ENCODE results near the gene SEMA3B. TPM values are rescaled to one million over a fixed set of nuclear protein-coding genes. Genes with fewer than 3 reads are reported as not detected.

SEMA3B gene
- polyA plus RNA-seq, 1 donor (not counting 4 experiments of a cell fraction or from before 2014, with no cell fraction given), result 0.58 TPM

DNA sequence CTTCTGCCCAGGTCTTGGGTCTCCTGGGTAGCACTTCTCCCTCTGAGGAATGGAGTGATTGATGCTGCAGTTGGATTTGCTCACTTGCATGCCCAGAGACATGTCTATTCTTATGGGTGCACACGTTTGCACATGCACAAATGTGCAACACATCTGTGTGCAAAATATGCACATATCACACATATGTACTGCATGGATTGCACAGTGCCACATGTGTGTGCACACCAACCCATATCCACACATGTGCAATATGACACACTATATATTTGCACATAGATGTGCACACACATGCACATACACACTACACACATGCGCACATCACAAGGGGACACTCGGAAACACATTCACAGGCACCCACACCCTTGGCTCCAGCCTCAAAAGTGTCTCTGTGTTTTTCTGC, 671 bp upstream of the SEMA3B start:
- peaks cover 7% of the 10 kb centered on the region for H3K27me3 ChIP-seq (ENCODE audit: control insufficient read depth, extremely low read depth, insufficient read depth, low read length)
- H3K36me3 ChIP-seq (ENCODE audit: control insufficient read depth in 2 of 2, extremely low read depth in 1 of 2, insufficient read depth in 2 of 2, low read length in 2 of 2), result no peaks in the 10 kb centered on the region
- H3K4me1 ChIP-seq (ENCODE audit: control insufficient read depth, extremely low read depth, insufficient read depth, low read length), result peaks cover 36% of the 10 kb centered on the region
- DNase-seq (ENCODE audit: low read depth, low spot score), result no peak
- no peak overlapping the region for H3K9ac ChIP-seq (ENCODE audit: control insufficient read depth, extremely low read depth, insufficient read depth, low read length)
- no peak for FAIRE-seq
- no peak overlapping the region for H3K4me2 ChIP-seq (ENCODE audit: control insufficient read depth, extremely low read depth, insufficient read depth, low read depth, low read length)
- peaks cover 2% of the 10 kb centered on the region for H3K9me1 ChIP-seq (ENCODE audit: control insufficient read depth, extremely low read depth, insufficient read depth, low read length)
- TF ChIP-seq, protein P1, sequence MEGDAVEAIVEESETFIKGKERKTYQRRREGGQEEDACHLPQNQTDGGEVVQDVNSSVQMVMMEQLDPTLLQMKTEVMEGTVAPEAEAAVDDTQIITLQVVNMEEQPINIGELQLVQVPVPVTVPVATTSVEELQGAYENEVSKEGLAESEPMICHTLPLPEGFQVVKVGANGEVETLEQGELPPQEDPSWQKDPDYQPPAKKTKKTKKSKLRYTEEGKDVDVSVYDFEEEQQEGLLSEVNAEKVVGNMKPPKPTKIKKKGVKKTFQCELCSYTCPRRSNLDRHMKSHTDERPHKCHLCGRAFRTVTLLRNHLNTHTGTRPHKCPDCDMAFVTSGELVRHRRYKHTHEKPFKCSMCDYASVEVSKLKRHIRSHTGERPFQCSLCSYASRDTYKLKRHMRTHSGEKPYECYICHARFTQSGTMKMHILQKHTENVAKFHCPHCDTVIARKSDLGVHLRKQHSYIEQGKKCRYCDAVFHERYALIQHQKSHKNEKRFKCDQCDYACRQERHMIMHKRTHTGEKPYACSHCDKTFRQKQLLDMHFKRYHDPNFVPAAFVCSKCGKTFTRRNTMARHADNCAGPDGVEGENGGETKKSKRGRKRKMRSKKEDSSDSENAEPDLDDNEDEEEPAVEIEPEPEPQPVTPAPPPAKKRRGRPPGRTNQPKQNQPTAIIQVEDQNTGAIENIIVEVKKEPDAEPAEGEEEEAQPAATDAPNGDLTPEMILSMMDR (optimal IDR thresholded peaks at IDR 0.05 in 1 of 3, IDR thresholded peaks at IDR 0.05 in 1 of 3, conservative IDR thresholded peaks at IDR 0.05 in 1 of 3; ENCODE audit: extremely low read depth in 1 of 3, insufficient read depth in 2 of 3, low read length in 3 of 3), result no peak
- no peak for TF ChIP-seq EZH2 (IDR thresholded peaks at IDR 0.05; ENCODE audit: low read length)
- no peak overlapping the region for H3K4me3 ChIP-seq (ENCODE audit: control insufficient read depth in 2 of 3, extremely low read depth in 1 of 3, insufficient read depth in 2 of 3, low read depth in 1 of 3, low read length in 3 of 3)
- H3K9me3 ChIP-seq (ENCODE audit: control insufficient read depth, low read depth, low read length), result no peaks in the 10 kb centered on the region
- dilution Hi-C loops (cut with MboI; ENCODE audit: extremely low pct_ligation_motif_present, low sequenced_read_pairs), result no loop called here
- H2AFZ ChIP-seq (ENCODE audit: control insufficient read depth, low read length), result no peak overlapping the region
- no peak overlapping the region for H3K27ac ChIP-seq (ENCODE audit: control insufficient read depth, insufficient read depth, low read length)
- H3K79me2 ChIP-seq (ENCODE audit: control insufficient read depth, insufficient read depth, low read length), result no peaks in the 10 kb centered on the region
- H4K20me1 ChIP-seq (ENCODE audit: control insufficient read depth, extremely low read depth, insufficient read depth, low read length), result no peaks in the 10 kb centered on the region

DNA sequence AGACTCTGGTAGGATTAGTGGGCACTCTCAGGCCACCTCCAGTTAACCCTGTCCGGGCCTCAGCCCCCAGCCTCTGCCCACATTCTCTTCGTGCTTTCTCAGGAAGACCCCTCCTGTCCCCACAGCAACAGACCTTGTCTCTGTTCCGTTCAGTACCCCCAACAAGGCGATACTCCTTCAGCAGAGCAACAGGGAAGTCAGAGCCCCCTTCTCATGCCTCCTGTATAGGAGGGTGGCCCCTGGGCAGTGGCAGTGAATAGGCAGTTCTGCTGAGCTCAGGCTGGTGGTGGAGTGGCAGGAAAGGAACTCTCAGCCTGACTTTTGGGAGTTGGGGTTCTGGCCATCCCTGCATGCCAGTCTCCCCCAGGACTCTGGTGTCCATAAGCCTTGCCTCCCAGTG, 513 bp downstream of the SEMA3B start:
- H3K9ac ChIP-seq (ENCODE audit: control insufficient read depth, extremely low read depth, insufficient read depth, low read length), result no peak overlapping the region
- DNase-seq (ENCODE audit: low read depth, low spot score), result no peak
- H3K9me1 ChIP-seq (ENCODE audit: control insufficient read depth, extremely low read depth, insufficient read depth, low read length), result peaks cover 2% of the 10 kb centered on the region
- no peak for FAIRE-seq
- H3K4me2 ChIP-seq (ENCODE audit: control insufficient read depth, extremely low read depth, insufficient read depth, low read depth, low read length), result peak overlapping the region; percentile 59
- dilution Hi-C loops (cut with MboI; ENCODE audit: extremely low pct_ligation_motif_present, low sequenced_read_pairs), result no loop called here
- TF ChIP-seq, protein P1 (optimal IDR thresholded peaks at IDR 0.05 in 1 of 3, IDR thresholded peaks at IDR 0.05 in 1 of 3, conservative IDR thresholded peaks at IDR 0.05 in 1 of 3; ENCODE audit: extremely low read depth in 1 of 3, insufficient read depth in 2 of 3, low read length in 3 of 3), result no peak
- TF ChIP-seq EZH2 (IDR thresholded peaks at IDR 0.05; ENCODE audit: low read length), result no peak
- H3K4me3 ChIP-seq (ENCODE audit: control insufficient read depth in 2 of 3, extremely low read depth in 1 of 3, insufficient read depth in 2 of 3, low read depth in 1 of 3, low read length in 3 of 3), result no peak overlapping the region
- H3K4me1 ChIP-seq (ENCODE audit: control insufficient read depth, extremely low read depth, insufficient read depth, low read length), result peaks cover 35% of the 10 kb centered on the region
- no peak overlapping the region for H2AFZ ChIP-seq (ENCODE audit: control insufficient read depth, low read length)
- H3K27me3 ChIP-seq (ENCODE audit: control insufficient read depth, extremely low read depth, insufficient read depth, low read length), result peaks cover 18% of the 10 kb centered on the region
- H3K9me3 ChIP-seq (ENCODE audit: control insufficient read depth, low read depth, low read length), result no peaks in the 10 kb centered on the region
- H4K20me1 ChIP-seq (ENCODE audit: control insufficient read depth, extremely low read depth, insufficient read depth, low read length), result no peaks in the 10 kb centered on the region
- H3K36me3 ChIP-seq (ENCODE audit: control insufficient read depth in 2 of 2, extremely low read depth in 1 of 2, insufficient read depth in 2 of 2, low read length in 2 of 2), result no peaks in the 10 kb centered on the region
- no peak overlapping the region for H3K27ac ChIP-seq (ENCODE audit: control insufficient read depth, insufficient read depth, low read length)
- no peaks in the 10 kb centered on the region for H3K79me2 ChIP-seq (ENCODE audit: control insufficient read depth, insufficient read depth, low read length)

Measured in keratinocyte (primary cell).